Osteoblast (primary cell): ENCODE measurements around the gene FNDC3B. TPM values are rescaled to one million over a fixed set of nuclear protein-coding genes. Genes with fewer than 3 reads are reported as not detected.

ENCODE experiments used
- DNase-seq: peaks from one replicate; pipeline ENCODE4 v3.0.0; 2011; ENCODE audit warnings: low spot score, mixed read lengths; ENCODE audit not compliant: insufficient read length; ENCODE audit errors: missing footprints
- H2AFZ ChIP-seq: 2 replicates; pipeline ENCODE4 v1.6.0; 2011; ENCODE audit warnings: mild to moderate bottlenecking, low read length
- H3K27ac ChIP-seq: 2 replicates; pipeline ENCODE4 v1.5.1; 2011; ENCODE audit warnings: mild to moderate bottlenecking, low read depth, low read length, moderate library complexity
- H3K27me3 ChIP-seq: 2 replicates; pipeline ENCODE4 v1.6.0; 2012; ENCODE audit warnings: mild to moderate bottlenecking, control low read depth, inconsistent platforms, low read length, moderate library complexity; ENCODE audit not compliant: insufficient read depth
- H3K36me3 ChIP-seq: 2 replicates; pipeline ENCODE4 v1.5.1; 2011; ENCODE audit warnings: mild to moderate bottlenecking, low read length, control low read depth, moderate library complexity; ENCODE audit not compliant: insufficient read depth
- H3K4me1 ChIP-seq: 2 replicates; pipeline ENCODE4 v1.5.1; 2011; ENCODE audit warnings: mild to moderate bottlenecking, low read length, control low read depth, moderate library complexity; ENCODE audit not compliant: insufficient read depth
- H3K4me2 ChIP-seq: 2 replicates; pipeline ENCODE4 v1.6.0; 2011; ENCODE audit warnings: mild to moderate bottlenecking, low read length; ENCODE audit not compliant: insufficient read depth
- H3K4me3 ChIP-seq: fragments of 200-600 bp; sonication (generic); 3 replicates; pipeline ENCODE4 v1.5.1; 2012; ENCODE audit warnings: mild to moderate bottlenecking, low read length, inconsistent platforms; ENCODE audit not compliant: insufficient read depth
- H3K79me2 ChIP-seq: 2 replicates; pipeline ENCODE4 v1.6.0; 2012; ENCODE audit warnings: mild to moderate bottlenecking, low read length, control low read depth, inconsistent platforms; ENCODE audit not compliant: insufficient read depth
- H3K9me3 ChIP-seq: 2 replicates; pipeline ENCODE4 v1.5.1; 2011; ENCODE audit warnings: low read depth, low read length, control low read depth
- H4K20me1 ChIP-seq: 2 replicates; pipeline ENCODE4 v1.6.0; 2012; ENCODE audit warnings: mild to moderate bottlenecking, low read length, control low read depth; ENCODE audit not compliant: insufficient read depth
- CTCF ChIP-seq: IDR thresholded peaks from 2 replicates; pipeline ENCODE4 v1.5.1; 2011; ENCODE audit warnings: mild to moderate bottlenecking, low read depth, low read length, moderate library complexity; ENCODE audit errors: extremely low read depth
- total RNA-seq: library from RNA; depleted of rRNA; stranded (reverse); fragments of >200 nt; gene quantifications from 2 replicates; pipeline ENCODE4 v1.2.3, GENCODE V29; 2012

FNDC3B gene
- total RNA-seq, 1 donor = 179 TPM

DNA sequence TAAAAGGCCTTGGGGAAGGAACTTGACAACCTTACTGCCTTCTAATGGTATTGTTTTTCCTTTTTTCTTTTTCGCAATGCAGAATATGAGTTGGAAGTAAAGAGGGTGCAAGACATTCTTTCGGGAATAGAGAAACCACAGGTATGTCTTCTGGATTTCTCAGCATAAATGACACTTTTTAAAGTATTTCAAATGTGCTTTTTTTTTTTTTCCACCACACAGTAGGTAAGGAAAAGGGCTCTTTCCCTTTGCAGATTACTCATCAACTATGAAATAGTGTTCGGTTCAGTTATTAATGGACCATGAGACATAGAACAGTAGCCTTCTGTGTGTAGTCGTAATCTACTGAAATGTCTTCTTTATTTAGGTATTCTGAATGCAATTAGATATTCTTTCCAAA is 246.5 kb downstream of the FNDC3B start:
- Histone ChIP-seq H4K20me1 (peaks cover 15% of the 10 kb centered on the region), H3K27me3 (no peaks in the 10 kb centered on the region), H3K9me3 (no peaks in the 10 kb centered on the region), H3K4me1 (peaks cover 30% of the 10 kb centered on the region), H3K36me3 (peaks cover 63% of the 10 kb centered on the region), H3K4me3 (no peak overlapping the region), H3K27ac (peak overlapping the region; percentile 44), H3K4me2 (no peak overlapping the region), H3K79me2 (peaks cover 92% of the 10 kb centered on the region), H2AFZ (no peak overlapping the region)
- TF ChIP-seq CTCF = no peak
- no peak for DNase-seq

- Histone ChIP-seq H3K79me2 (peaks cover 92% of the 10 kb centered on the region), H3K4me2 (no peak overlapping the region), H3K4me1 (peaks cover 26% of the 10 kb centered on the region), H3K27me3 (no peaks in the 10 kb centered on the region), H3K27ac (peak overlapping the region; percentile 44), H3K9me3 (no peaks in the 10 kb centered on the region), H3K36me3 (peaks cover 68% of the 10 kb centered on the region), H2AFZ (no peak overlapping the region), H3K4me3 (no peak overlapping the region), H4K20me1 (peaks cover 17% of the 10 kb centered on the region)
- TF ChIP-seq CTCF = no peak
- DNase-seq = no peak
These were observed 247.3 kb downstream of the FNDC3B start for GRCh38 chr3:172286548-172287148.

DNA sequence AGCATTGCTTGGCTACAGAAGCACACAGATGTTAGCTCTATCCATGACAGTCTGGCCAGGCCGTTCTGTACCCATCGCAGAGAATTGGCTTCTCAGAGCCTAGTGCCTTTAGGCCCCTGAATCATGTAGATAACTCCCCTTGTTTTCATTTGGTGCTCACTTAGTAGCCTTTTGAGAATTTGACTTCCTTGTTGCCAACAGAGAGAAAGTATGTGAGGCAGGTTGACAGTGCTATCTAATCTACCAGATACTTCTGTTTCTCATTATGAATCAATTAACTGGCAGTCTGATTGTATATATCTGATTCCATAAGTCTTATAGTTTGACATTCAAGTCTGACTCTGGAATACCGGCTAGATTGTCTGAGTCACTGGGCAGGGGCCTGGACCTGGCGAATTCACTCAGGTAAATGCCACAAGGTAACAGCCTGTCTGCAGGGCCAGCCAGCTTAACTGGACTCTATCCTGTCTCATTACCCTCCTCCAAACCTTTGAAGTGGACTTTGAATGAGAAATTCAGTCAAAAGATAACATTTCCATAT is 248.6 kb downstream of the FNDC3B start:
- peaks cover 58% of the 10 kb centered on the region for H3K36me3 ChIP-seq
- no peak for TF ChIP-seq CTCF
- H2AFZ ChIP-seq = no peak overlapping the region
- H3K4me1 ChIP-seq = peaks cover 26% of the 10 kb centered on the region
- no peak overlapping the region for H3K4me2 ChIP-seq
- no peaks in the 10 kb centered on the region for H3K9me3 ChIP-seq
- H3K27ac ChIP-seq = peak overlapping the region; percentile 44
- no peak overlapping the region for H3K4me3 ChIP-seq
- peaks cover 25% of the 10 kb centered on the region for H4K20me1 ChIP-seq
- H3K79me2 ChIP-seq = peaks cover 92% of the 10 kb centered on the region
- DNase-seq = no peak
- no peaks in the 10 kb centered on the region for H3K27me3 ChIP-seq

- peaks cover 30% of the 10 kb centered on the region for H4K20me1 ChIP-seq
- no peak overlapping the region for H3K27ac ChIP-seq
- no peak for TF ChIP-seq CTCF
- no peaks in the 10 kb centered on the region for H3K9me3 ChIP-seq
- no peak overlapping the region for H3K4me3 ChIP-seq
- no peaks in the 10 kb centered on the region for H3K27me3 ChIP-seq
- H3K4me2 ChIP-seq = no peak overlapping the region
- peaks cover 26% of the 10 kb centered on the region for H3K4me1 ChIP-seq
- H2AFZ ChIP-seq = no peak overlapping the region
- peaks cover 61% of the 10 kb centered on the region for H3K36me3 ChIP-seq
- no peak for DNase-seq
- peaks cover 91% of the 10 kb centered on the region for H3K79me2 ChIP-seq
These were observed 249.3 kb downstream of the FNDC3B start for GRCh38 chr3:172288651-172289050.
